Body of pancreas (tissue), 4 donors: ENCODE data around the gene RIMKLA. TPM values are rescaled to one million over a fixed set of nuclear protein-coding genes. Genes with fewer than 3 reads are reported as not detected.
A peak's percentile ranks its signal among the peaks of the same experiment; 100 is the strongest.

ENCODE experiments used
- ATAC-seq: fragments of 150-250 bp; one replicate; pipeline ENCODE4 v1.9.1; 2016
- DNase-seq, 4 donors: peaks; one replicate each; pipeline ENCODE4 v3.0.0-alpha.2; 2019
- H3K27ac ChIP-seq, 4 donors: fragments of 200-600 bp; sonication (generic); 1 replicate in 3 of 4; 2 replicates in 1 of 4; pipeline versions ENCODE4 v1.5.1 to v1.6.1; 2016 to 2019; ENCODE audit warnings: mild to moderate bottlenecking in 1 of 4, mixed read lengths in 1 of 4, moderate library complexity in 1 of 4
- H3K27me3 ChIP-seq, 2 donors: fragments of 200-600 bp; sonication (generic); one replicate each; pipeline ENCODE4 v1.6.0; 2016; ENCODE audit warnings: mild to moderate bottlenecking in 1 of 2
- H3K36me3 ChIP-seq, 2 donors: fragments of 200-600 bp; sonication (generic); replicated peaks in 1 of 2; 2 replicates each; pipeline ENCODE4 v1.5.1; 2016; ENCODE audit warnings: low read depth in 2 of 2; ENCODE audit not compliant: insufficient read depth in 1 of 2
- H3K4me1 ChIP-seq: fragments of 200-600 bp; sonication (generic); one replicate; pipeline ENCODE4 v1.6.0; 2016
- H3K4me3 ChIP-seq, 2 donors: fragments of 200-600 bp; sonication (generic); 1 replicate in 1 of 2; 2 replicates in 1 of 2; pipeline ENCODE4 v1.5.1; 2016 to 2019
- H3K9me3 ChIP-seq, 3 donors: fragments of 200-600 bp; sonication (generic); 1 replicate in 2 of 3; 2 replicates in 1 of 3; pipeline ENCODE4 v1.5.1; 2016
- CTCF ChIP-seq, 7 experiments: fragments of 450-650 bp in 4 of 7; fragments of 200-600 bp in 3 of 7; sonication (generic) in 3 of 7; IDR thresholded peaks; one replicate each; pipeline ENCODE4 v1.5.1; 2016 to 2019; ENCODE audit warnings: antibody characterized with exemption in 7 of 7
- POLR2A ChIP-seq, 3 donors: fragments of 450-650 bp; IDR thresholded peaks; one replicate each; pipeline ENCODE4 v1.6.1; 2016; ENCODE audit warnings: antibody characterized with exemption in 3 of 3, mild to moderate bottlenecking in 2 of 3
- WGBS, 2 donors: methylation state at CpG; one replicate each; pipeline ENCODE4 v1.1.5; 2017; 5-methylcytosine and 5-hydroxymethylcytosine counted together
- intact Hi-C: fragments of 100-400 bp; cut with DNase I; formaldehyde crosslinking; loops from one replicate; pipeline ENCODE4 v1.15.1; 2023
- total RNA-seq, 2 donors: library from RNA; depleted of rRNA; stranded (reverse); fragments of >200 nt; gene quantifications; one replicate each; pipeline ENCODE4 v1.1.0, GENCODE V29; 2016

RIMKLA gene
- total RNA-seq, 2 donors from 2014 or later = 0.99 to 1.6 TPM

GRCh38 chr1:42359466-42359865, 21.1 kb upstream of the RIMKLA start:
- 33 to 77% methylated on average over 1 of the region's 1 CpG for WGBS, 2 donors
- ATAC-seq = no peak
- Histone ChIP-seq H3K36me3 (no peaks in the 10 kb centered on the region), H3K9me3 (no peaks in the 10 kb centered on the region), H3K4me1 (no peaks in the 10 kb centered on the region), H3K27ac (no peak overlapping the region), H3K4me3 (no peak overlapping the region), H3K27me3 (no peaks in the 10 kb centered on the region)
- TF ChIP-seq POLR2A (IDR thresholded peaks at IDR 0.05) (no peak), CTCF (IDR thresholded peaks at IDR 0.05) (no peak)
- DNase-seq = no peak
- intact Hi-C loops = no loop called here

GRCh38 chr1:42364089-42364488, 16.5 kb upstream of the RIMKLA start:
- DNase-seq = no peak
- peaks cover 13% of the 10 kb centered on the region for H3K4me1 ChIP-seq
- H3K4me3 ChIP-seq = no peak overlapping the region
- WGBS, 2 donors = 85 to 87% methylated on average over 6 of the region's 6 CpGs
- no peaks in the 10 kb centered on the region for H3K9me3 ChIP-seq
- intact Hi-C loops = no loop called here
- no peaks in the 10 kb centered on the region for H3K36me3 ChIP-seq
- H3K27me3 ChIP-seq = no peaks in the 10 kb centered on the region
- no peak for TF ChIP-seq POLR2A (IDR thresholded peaks at IDR 0.05)
- no peak for TF ChIP-seq CTCF (IDR thresholded peaks at IDR 0.05)
- no peak overlapping the region for H3K27ac ChIP-seq
- ATAC-seq = no peak

GRCh38 chr1:42364542-42364941, 16.1 kb upstream of the RIMKLA start:
- ATAC-seq = no peak
- H3K27me3 ChIP-seq = no peaks in the 10 kb centered on the region
- intact Hi-C loops = no loop called here
- H3K36me3 ChIP-seq = no peaks in the 10 kb centered on the region
- no peak for DNase-seq
- no peak overlapping the region for H3K27ac ChIP-seq
- TF ChIP-seq POLR2A (IDR thresholded peaks at IDR 0.05) (no peak), CTCF (IDR thresholded peaks at IDR 0.05) (no peak)
- H3K4me1 ChIP-seq = peaks cover 13% of the 10 kb centered on the region
- H3K9me3 ChIP-seq = no peaks in the 10 kb centered on the region
- no peak overlapping the region for H3K4me3 ChIP-seq
- 88 to 90% methylated on average over 2 of the region's 2 CpGs for WGBS, 2 donors

GRCh38 chr1:42365118-42365517, 15.5 kb upstream of the RIMKLA start:
- no peak for TF ChIP-seq POLR2A (IDR thresholded peaks at IDR 0.05)
- WGBS, 2 donors = 41 to 59% methylated on average over 2 of the region's 2 CpGs
- Histone ChIP-seq H3K36me3 (no peaks in the 10 kb centered on the region), H3K27ac (no peak overlapping the region), H3K4me1 (peaks cover 13% of the 10 kb centered on the region), H3K27me3 (no peaks in the 10 kb centered on the region), H3K9me3 (no peaks in the 10 kb centered on the region), H3K4me3 (no peak overlapping the region)
- intact Hi-C loops = no loop called here
- ATAC-seq (no peak), DNase-seq (no peak)

GRCh38 chr1:42368096-42368795, 12.3 kb upstream of the RIMKLA start:
- DNase-seq = peak; percentile 11 to 49 (median 28)
- no peak for TF ChIP-seq CTCF (IDR thresholded peaks at IDR 0.05)
- no peak for TF ChIP-seq POLR2A (IDR thresholded peaks at IDR 0.05)
- Histone ChIP-seq H3K27me3 (no peaks in the 10 kb centered on the region), H3K36me3 (no peaks in the 10 kb centered on the region), H3K4me1 (peaks cover 13% of the 10 kb centered on the region), H3K9me3 (no peaks in the 10 kb centered on the region), H3K4me3 (no peak overlapping the region), H3K27ac (peak overlapping the region in 1 of 4 donors; percentile 25)
- intact Hi-C loops = no loop called here
- 53% methylated on average over 7 of the region's 7 CpGs for WGBS, 2 donors
- ATAC-seq = peak; percentile 69
